NCI-H1417 treated with DMSO at 0.1 percent for 48 hours (cell line): ENCODE results near the gene SUPT20HL2.
"Not testable (repeated sequence)": the region's sequence is repeated elsewhere in the genome, so short reads cannot be mapped to it uniquely, and the experiment has no call there.

ENCODE experiments used
- DNase-seq: peaks from one replicate; lab custom pipeline; 2025; lab: John Stamatoyannopoulos, UW

The SUPT20HL2 gene

DNA sequence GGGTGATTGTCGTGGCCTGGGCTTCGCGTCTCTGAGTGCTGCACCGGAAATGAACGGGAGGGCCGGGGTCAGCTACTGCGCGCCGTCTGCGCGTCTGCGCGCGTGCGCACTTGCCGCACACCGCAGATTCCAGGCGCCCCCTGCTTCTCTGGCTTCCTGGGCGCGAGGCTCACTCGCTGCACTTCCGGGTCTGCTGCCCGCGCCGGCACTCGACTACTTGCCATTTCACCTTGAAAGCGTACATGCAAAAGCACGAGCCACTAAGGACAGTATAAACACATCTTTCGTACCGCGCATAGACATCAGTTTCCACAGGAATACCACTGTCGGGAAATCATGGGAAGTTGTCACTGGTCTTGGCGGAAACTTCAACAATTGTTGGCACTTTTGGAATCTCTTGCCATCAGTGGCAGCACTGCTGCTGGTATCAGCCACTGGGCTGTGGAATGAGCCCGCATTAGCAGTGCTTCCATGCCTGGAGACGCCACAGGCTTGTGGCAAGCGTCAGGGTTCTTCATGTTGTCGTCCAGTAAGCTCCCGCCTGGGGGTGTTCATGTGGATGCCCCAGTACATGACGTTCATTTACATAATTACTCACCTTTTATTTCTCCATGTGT lies at the start of gene SUPT20HL2:
SUPT20HL2 (minus strand) TSS at position 51 of the 617 bp plus-strand sequence. CDS start 754 bp downstream, outside the sequence.
- no peak for DNase-seq

- not testable (repeated sequence) for DNase-seq
Observed at GRCh38 chrX:24362089-24362745, 48.3 kb upstream of the SUPT20HL2 start.

DNA sequence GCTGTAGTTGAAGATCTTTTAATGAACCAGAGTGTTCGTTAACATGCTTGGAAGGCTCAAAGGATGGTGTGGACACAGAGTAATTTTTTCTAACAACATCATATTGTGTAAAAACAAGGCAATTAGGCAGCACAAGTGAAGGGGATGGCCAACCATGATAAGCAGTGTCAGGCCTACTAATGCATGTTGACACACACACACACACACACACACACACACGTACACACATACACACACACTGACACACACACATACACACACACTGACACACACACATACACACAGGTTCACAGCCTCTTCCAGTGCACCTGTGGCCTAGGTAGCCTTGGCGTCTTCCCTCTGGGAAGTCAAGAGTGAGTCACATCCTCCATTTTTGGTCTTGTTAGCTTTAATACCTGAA lies 46.4 kb upstream of the SUPT20HL2 start, which contains the start of gene SUPT20HL1:
SUPT20HL1 (plus strand) TSS at position 368 of the 400 bp plus-strand sequence. CDS start 2,122 bp downstream, outside the sequence.
- no peak for DNase-seq

GRCh38 chrX:24357106-24357505 lies 43.2 kb upstream of the SUPT20HL2 start:
- no peak for DNase-seq

DNA sequence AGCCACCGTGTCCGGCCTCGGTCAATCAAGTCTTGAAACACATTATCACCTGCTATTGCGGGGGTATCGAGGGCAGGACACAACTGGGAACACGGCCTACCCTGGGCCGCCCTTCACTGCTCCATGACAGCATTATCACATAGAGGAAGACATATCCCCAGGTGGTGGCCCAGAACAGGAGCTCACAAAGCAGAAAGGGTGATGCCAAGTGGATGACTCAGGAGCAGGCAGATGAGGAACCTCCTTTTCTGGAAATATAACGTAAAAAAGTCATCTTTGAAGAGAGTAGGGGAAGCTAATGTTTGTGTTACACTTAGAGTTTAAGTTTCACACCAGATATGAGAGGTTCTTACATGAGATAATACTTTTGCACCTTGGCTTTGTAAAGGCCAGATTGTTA lies 41.2 kb upstream of the SUPT20HL2 start:
- no peak for DNase-seq

DNA sequence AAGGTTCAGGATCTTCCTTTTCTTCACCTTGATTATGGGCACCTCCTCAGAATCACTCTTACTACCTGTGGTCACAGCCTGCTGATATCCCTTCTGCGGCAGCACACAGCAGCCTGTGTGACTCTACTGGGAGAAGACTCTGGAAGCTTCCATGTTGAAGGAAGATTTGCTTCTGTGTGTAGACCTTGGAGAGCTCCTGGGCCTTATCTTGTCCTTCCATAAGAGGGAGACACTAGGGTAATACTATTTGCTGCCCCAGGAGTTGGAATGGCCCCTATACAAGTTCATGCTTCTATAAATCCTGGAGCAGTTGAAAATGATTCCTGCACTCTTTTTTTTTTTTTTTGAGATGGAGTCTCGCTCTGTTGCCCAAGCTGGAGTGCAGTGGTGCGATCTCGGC lies 36.3 kb upstream of the SUPT20HL2 start:
- no peak for DNase-seq

DNA sequence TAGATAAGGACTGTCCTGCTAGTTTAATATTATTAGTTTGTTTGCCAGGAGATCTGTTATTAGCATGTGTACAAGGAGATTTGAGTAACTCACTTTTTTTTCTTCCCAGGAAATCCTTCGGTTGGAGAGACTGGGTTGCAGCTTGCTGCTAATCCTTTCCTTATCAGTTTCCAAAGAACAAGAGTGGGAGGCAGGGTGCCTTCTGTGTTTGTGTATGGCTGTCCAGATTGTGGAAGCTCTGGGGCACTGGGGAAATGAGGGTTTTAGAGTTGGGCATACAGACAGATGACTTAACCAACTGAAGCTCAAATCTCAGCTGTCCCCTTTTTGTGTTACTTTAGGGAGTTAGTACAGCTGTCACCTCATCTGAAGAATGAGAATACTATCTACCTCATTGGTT lies 34.0 kb upstream of the SUPT20HL2 start:
- DNase-seq = no peak

DNA sequence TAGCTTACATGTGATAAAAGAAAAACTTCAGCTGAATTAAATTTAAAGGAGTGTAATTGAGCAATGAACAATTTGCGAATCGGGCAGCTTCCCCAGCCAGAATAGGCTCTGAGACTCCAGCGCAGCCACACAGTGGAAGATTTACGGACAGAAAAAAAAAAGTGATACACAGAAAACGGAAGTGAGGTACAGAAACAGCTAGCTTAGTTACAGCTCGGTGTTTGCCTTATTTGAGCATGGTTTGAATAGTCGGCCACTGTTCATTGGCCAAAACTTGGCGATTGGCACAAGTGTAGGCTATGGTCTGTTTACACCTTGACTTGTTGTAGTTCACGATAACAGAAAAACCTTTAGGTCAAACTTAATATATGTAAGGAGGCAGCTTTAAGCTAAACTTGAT lies 29.9 kb upstream of the SUPT20HL2 start:
- DNase-seq = no peak

GRCh38 chrX:24341795-24342194 lies 27.9 kb upstream of the SUPT20HL2 start:
- DNase-seq = no peak

GRCh38 chrX:24340501-24340900 lies 26.6 kb upstream of the SUPT20HL2 start:
- no peak for DNase-seq

DNA sequence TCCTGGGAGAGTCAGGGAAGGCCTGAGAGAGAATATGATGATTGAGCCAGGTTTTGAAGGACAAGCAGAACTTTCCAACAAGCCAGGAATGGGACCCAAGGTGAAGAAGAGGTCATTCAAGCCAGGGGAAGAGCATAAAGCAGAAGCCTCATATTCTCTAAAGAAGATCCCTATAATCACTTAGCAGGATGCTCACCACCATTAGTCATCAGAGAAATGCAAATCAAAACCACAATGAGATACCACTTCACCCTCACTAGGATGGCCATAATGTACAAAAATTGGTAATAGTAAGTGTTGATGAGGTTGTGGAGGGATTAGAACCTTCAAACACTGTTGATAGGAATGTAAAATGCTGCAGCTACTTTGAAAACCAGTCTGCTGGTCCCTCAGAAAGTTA lies 26.0 kb upstream of the SUPT20HL2 start:
- no peak for DNase-seq

DNA sequence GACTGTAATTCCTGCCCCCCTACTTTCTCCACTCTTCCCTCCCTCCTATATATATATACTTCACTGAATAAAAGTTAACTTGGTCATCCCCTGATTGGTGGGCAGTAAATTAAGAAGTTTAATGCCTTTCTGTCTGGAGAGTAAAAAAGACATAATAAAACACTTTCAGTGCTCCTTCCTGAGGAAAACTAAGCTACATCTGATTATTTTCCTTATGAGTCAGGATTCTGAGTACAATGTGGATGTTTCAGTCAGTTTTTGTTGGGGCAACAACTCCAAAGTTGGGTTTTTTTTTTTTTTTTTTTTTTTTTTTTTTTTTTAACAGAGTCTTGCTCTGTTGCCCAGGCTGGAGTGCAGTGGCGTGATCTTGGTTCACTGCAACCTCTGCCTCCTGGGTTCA lies 22.0 kb upstream of the SUPT20HL2 start:
- DNase-seq = no peak

- no peak for DNase-seq
Observed at GRCh38 chrX:24334461-24334860, 20.6 kb upstream of the SUPT20HL2 start.

GRCh38 chrX:24333371-24333770 lies 19.5 kb upstream of the SUPT20HL2 start:
- DNase-seq = no peak

DNA sequence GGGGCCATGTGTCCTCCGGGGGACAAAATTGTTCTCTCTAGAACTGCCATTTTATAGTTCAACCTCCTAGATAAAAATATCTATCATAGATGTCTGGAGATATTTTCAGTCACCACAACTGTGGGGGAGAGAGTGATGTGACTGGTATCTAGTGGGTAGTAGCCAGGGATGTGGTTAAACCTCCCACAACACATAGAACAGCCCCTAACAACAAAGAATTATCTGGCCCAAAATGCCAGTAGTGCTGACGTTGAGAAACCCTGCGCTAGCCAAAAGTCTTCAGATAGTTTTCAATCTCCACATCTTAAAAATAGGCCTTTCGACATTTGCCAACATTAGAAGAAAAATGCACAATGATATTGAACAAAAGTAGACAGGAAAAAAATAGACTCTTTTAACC lies 19.0 kb upstream of the SUPT20HL2 start:
- DNase-seq = no peak

DNA sequence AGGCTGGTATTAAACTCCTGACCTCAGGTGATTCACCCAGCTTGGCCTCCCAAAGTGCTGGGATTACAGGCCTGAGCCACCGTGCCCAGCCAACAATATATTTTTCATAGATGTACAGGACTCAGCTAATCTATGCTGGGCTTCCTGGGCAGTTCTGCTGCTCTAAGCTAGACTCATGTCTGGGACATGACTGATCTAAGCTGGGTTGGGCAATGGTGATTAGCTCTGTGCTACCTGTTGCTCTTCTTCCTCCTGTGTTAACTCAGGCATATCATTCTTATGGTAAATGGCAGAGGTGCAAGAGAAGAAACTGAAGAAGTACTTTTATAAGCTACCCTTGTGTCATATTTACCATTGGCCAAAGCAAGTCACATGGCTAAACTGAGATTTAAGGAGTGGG lies 11.4 kb upstream of the SUPT20HL2 start:
- no peak for DNase-seq

- no peak for DNase-seq
Observed at GRCh38 chrX:24321741-24322395, 8.0 kb upstream of the SUPT20HL2 start.

DNA sequence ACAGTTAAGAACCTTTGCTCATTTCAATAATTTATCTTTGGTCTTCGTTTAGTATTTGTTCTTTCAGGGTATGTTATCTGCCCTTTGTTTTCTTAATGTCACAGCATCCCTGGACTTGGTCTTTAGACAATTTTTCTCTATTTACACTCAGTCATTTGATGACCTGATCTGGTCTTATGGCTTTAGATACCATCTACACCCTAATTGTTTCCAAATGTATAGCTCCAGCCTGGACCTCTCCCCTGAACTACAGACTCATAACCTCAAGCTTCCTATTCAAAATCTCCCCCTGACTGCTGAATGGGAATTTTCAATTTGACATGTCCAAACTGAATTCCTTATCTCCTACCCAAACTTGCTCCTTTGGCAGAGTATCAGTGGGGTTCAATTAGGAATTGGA lies 3.7 kb upstream of the SUPT20HL2 start:
- no peak for DNase-seq

- no peak for DNase-seq
Observed at GRCh38 chrX:24316111-24316510, 2.2 kb upstream of the SUPT20HL2 start.

DNA sequence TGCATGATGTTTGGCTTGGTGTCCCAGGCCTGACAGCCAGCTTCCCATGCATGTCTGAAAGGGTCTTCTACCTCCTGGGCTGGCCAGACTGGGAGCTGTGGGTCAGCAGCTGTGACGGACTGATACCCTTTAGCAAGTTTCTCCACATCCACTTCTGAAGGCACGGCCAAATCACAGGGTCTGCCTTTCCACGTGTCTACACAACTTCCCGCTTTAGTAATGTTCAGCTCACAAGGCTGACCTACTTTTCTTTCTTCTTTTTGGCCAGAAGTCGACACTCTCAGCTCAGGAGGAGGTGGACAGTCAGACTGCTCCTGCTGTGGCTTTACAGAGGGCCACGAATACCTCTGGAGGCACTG lies 1.6 kb downstream of the SUPT20HL2 start:
- not testable (repeated sequence) for DNase-seq

- not testable (repeated sequence) for DNase-seq
Observed at GRCh38 chrX:24311507-24312248, 2.2 kb downstream of the SUPT20HL2 start.

DNA sequence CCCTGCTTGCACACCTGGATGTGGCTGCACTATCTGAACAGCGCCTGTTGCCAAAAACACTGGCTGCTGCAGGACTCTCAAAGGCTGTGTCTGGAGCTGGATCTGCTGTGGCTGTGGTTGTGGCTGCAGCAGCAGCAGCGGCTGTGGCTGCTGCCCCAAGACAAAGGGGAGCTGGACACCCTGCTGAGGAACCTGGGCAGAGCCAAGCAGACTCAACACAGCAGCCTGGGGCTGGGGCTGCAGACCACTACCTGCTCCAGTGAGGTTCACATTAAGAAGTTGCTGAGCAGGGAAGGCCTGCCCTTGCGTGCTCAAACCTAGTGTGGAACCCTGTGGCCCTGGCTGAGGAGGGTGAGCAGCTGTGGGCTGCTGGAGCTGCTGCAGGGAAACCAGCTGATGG lies 3.0 kb downstream of the SUPT20HL2 start:
- DNase-seq = not testable (repeated sequence)
